IPS-11a (cell line): Measurements from ENCODE around the gene GGTA1.

ENCODE experiments used
- H3K4me3 ChIP-seq: one replicate; pipeline ENCODE4 v1.5.1; 2013; ENCODE audit warnings: low read depth, low read length, control low read depth

The GGTA1 gene

GRCh38 chr9:121424024-121424432 lies 75.6 kb downstream of the GGTA1 start:
- H3K4me3 ChIP-seq, result no peak overlapping the region

GRCh38 chr9:121411993-121412392 lies 87.7 kb downstream of the GGTA1 start:
- no peak overlapping the region for H3K4me3 ChIP-seq

GRCh38 chr9:121405899-121406298 lies 93.7 kb downstream of the GGTA1 start:
- no peak overlapping the region for H3K4me3 ChIP-seq
